Kidney (tissue), 14 donors: ENCODE measurements around the gene AP1S3. TPM values are rescaled to one million over a fixed set of nuclear protein-coding genes. Genes with fewer than 3 reads are reported as not detected.

ENCODE experiments used
- DNase-seq, 5 donors: peaks; one replicate each; pipeline ENCODE4 v3.0.0-alpha.2; 2013 to 2020
- FAIRE-seq: peaks from 2 replicates; lab custom pipeline; 2012; peaks lifted over from hg19 to GRCh38; lab: Jason Lieb, UNC
- H3K27ac ChIP-seq, 2 donors: one replicate each; pipeline ENCODE4 v1.7.0; 2013; ENCODE audit warnings: low read depth in 2 of 2, low read length in 2 of 2, inconsistent platforms in 1 of 2
- H3K27me3 ChIP-seq: one replicate; pipeline ENCODE4 v1.7.1; 2013; ENCODE audit warnings: low read length, inconsistent platforms; ENCODE audit not compliant: control insufficient read depth, insufficient read depth
- H3K36me3 ChIP-seq, 3 donors: one replicate each; pipeline versions ENCODE4 v1.7.0 to v1.7.1; 2013; ENCODE audit warnings: low read length in 3 of 3, control low read depth in 1 of 3, inconsistent platforms in 1 of 3; ENCODE audit not compliant: insufficient read depth in 3 of 3, control insufficient read depth in 2 of 3
- H3K4me1 ChIP-seq, 3 donors: one replicate each; pipeline versions ENCODE4 v1.7.0 to v1.7.1; 2013; ENCODE audit warnings: low read length in 3 of 3, inconsistent platforms in 1 of 3, low read depth in 1 of 3; ENCODE audit not compliant: control insufficient read depth in 2 of 3, insufficient read depth in 2 of 3
- H3K4me3 ChIP-seq, 3 donors: one replicate each; pipeline versions ENCODE4 v1.7.0 to v1.8.1; 2013; ENCODE audit warnings: low read length in 3 of 3, control low read depth in 1 of 3, inconsistent platforms in 1 of 3
- H3K9ac ChIP-seq, 3 donors: one replicate each; pipeline versions ENCODE4 v1.7.0 to v1.7.1; 2013; ENCODE audit warnings: low read length in 3 of 3, control low read depth in 1 of 3, inconsistent platforms in 1 of 3
- H3K9me3 ChIP-seq, 3 donors: one replicate each; pipeline versions ENCODE4 v1.7.0 to v1.7.1; 2013; ENCODE audit warnings: low read length in 3 of 3, control low read depth in 1 of 3, inconsistent platforms in 1 of 3; ENCODE audit not compliant: control insufficient read depth in 2 of 3, insufficient read depth in 1 of 3
- CTCF ChIP-seq: IDR thresholded peaks from 3 replicates; pipeline ENCODE4 v1.5.1; 2012; ENCODE audit warnings: mild to moderate bottlenecking, moderate library complexity, borderline replicate concordance; ENCODE audit not compliant: insufficient read depth; ENCODE audit errors: extremely low read depth
- intact Hi-C: fragments of 100-400 bp; cut with DNase I; formaldehyde crosslinking; loops from one replicate; pipeline ENCODE4 v1.11.1; 2022
- polyA plus RNA-seq: library from polyadenylated mRNA; stranded (reverse); fragments of 350-450 nt; fragmentation: Illumina TruSeq; extraction: RNeasy Lipid Tissue Mini Kit (QIAGEN cat#74804); gene quantifications from one replicate; pipeline ENCODE4 v1.2.3, GENCODE V29; 2014; ENCODE audit warnings: low read depth, low replicate concordance; ENCODE audit not compliant: insufficient read depth
- total RNA-seq: library from RNA; stranded (reverse); fragmentation: NEBNext Ultra II Directional; extraction: Animal tissue kit (Norgen Biotek cat#: 25700); gene quantifications from one replicate; pipeline ENCODE4 v1.2.1, GENCODE V29; 2021
- donor health status: control.
- donor health status: control.
- donor health status: control.
- donor health status: control.
- donor health status: control.
- donor health status: DM: yes; HTN: yes; CAD: no.
- donor health status: Normal renal cell carcinoma (clear cell type).

Gene AP1S3
- total and polyA plus RNA-seq, 2 donors from 2014 or later = 2.5 to 85.3 TPM

GRCh38 chr2:223834431-223834830 lies 3.0 kb downstream of the AP1S3 start:
- FAIRE-seq (no peak), DNase-seq (no peak)
- H3K9ac ChIP-seq = no peak overlapping the region
- TF ChIP-seq CTCF = no peak
- intact Hi-C loops = no loop called here
- no peaks in the 10 kb centered on the region for H3K36me3 ChIP-seq
- H3K9me3 ChIP-seq = no peaks in the 10 kb centered on the region
- no peak overlapping the region for H3K27ac ChIP-seq
- no peak overlapping the region for H3K4me3 ChIP-seq
- H3K4me1 ChIP-seq = peaks cover 0 to 7% (median 4%) of the 10 kb centered on the region in 3 donors
- no peaks in the 10 kb centered on the region for H3K27me3 ChIP-seq

GRCh38 chr2:223832241-223832903 lies 5.0 kb downstream of the AP1S3 start:
- intact Hi-C loops = no loop called here
- no peak for FAIRE-seq
- Histone ChIP-seq H3K27ac (no peak overlapping the region), H3K36me3 (no peaks in the 10 kb centered on the region), H3K27me3 (no peaks in the 10 kb centered on the region), H3K4me3 (no peak overlapping the region), H3K4me1 (peaks cover 0 to 7% (median 4%) of the 10 kb centered on the region in 3 donors), H3K9me3 (no peaks in the 10 kb centered on the region), H3K9ac (no peak overlapping the region)
- no peak for TF ChIP-seq CTCF
- DNase-seq = peak in 2 of 5 donors; percentile 15 to 60

DNA sequence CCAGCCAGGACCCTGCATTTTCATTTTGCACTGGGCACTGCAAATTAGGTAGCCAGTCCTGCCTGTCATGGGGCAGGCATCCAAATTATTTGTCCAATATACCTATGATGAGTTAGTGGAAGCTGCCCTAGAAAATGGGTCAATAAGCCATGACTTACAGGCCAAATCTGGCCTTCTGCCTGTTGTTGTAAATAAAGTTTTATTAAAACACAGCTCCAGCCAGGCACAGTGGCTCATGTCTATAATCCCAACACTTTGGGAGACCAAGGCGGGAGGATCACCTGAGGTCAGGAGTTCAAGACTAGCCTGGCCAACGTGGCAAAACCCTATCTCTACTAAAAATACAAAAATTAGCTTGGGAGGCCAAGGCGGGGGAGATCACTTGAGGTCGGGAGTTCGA lies 8.3 kb downstream of the AP1S3 start:
- Histone ChIP-seq H3K27ac (no peak overlapping the region), H3K4me1 (peaks cover 0 to 4% (median 0%) of the 10 kb centered on the region in 3 donors), H3K27me3 (no peaks in the 10 kb centered on the region), H3K36me3 (no peaks in the 10 kb centered on the region), H3K4me3 (no peak overlapping the region), H3K9me3 (no peaks in the 10 kb centered on the region), H3K9ac (no peak overlapping the region)
- no peak for FAIRE-seq
- TF ChIP-seq CTCF = no peak
- DNase-seq = no peak
- intact Hi-C loops = no loop called here

DNA sequence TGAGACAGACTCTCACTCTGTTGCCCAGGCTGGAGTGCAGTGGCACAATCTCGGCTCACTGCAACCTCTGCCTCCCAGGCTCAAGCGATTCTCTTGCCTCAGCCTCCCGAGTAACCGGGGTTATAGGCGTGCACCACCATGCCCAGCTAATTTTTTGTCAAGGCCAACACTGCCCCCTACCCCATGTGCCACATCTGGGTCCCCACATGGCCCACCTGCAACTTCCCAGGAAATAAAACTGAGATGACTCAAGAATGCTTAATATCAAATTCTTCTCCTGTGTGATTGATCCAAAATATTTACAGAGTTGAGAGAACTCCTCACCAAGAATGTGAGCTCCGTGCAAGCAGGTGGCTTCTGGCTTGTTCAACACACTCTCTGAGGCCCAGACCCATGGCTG lies 9.1 kb downstream of the AP1S3 start:
- TF ChIP-seq CTCF = no peak
- FAIRE-seq (no peak), DNase-seq (no peak)
- Histone ChIP-seq H3K36me3 (no peaks in the 10 kb centered on the region), H3K4me1 (peaks cover 0 to 4% (median 0%) of the 10 kb centered on the region in 3 donors), H3K27me3 (no peaks in the 10 kb centered on the region), H3K4me3 (no peak overlapping the region), H3K27ac (no peak overlapping the region), H3K9ac (no peak overlapping the region), H3K9me3 (no peaks in the 10 kb centered on the region)
- intact Hi-C loops = no loop called here
